Neural progenitor cell (in vitro differentiated cells): ENCODE data around the gene MLN. TPM values are rescaled to one million over a fixed set of nuclear protein-coding genes. Genes with fewer than 3 reads are reported as not detected.

Experiments used
- DNase-seq: peaks from one replicate; pipeline ENCODE4 v3.0.0-alpha.2; 2016; ENCODE audit warnings: low spot score
- H2AFZ ChIP-seq: fragments of 200-600 bp; sonication (generic); replicated peaks from 2 replicates; pipeline ENCODE4 v1.6.1; 2016; ENCODE audit warnings: antibody characterized with exemption
- H3F3A ChIP-seq: fragments of 200-600 bp; sonication (generic); 2 replicates; pipeline ENCODE4 v1.6.1; 2016; ENCODE audit warnings: antibody characterized with exemption, low read depth
- H3K27ac ChIP-seq: fragments of 200-600 bp; sonication (generic); 2 replicates; pipeline ENCODE4 v1.5.1; 2016; ENCODE audit warnings: mild to moderate bottlenecking
- H3K27me3 ChIP-seq: fragments of 200-600 bp; sonication (generic); 2 replicates; pipeline ENCODE4 v1.6.1; 2016; ENCODE audit warnings: mild to moderate bottlenecking, moderate library complexity
- H3K36me3 ChIP-seq: fragments of 200-600 bp; sonication (generic); 2 replicates; pipeline ENCODE4 v1.5.1; 2016
- H3K4me1 ChIP-seq: fragments of 200-600 bp; sonication (generic); 2 replicates; pipeline ENCODE4 v1.6.1; 2016; ENCODE audit warnings: mixed run types
- H3K4me2 ChIP-seq: fragments of 200-600 bp; sonication (generic); 2 replicates; pipeline ENCODE4 v1.6.1; 2016
- H3K4me3 ChIP-seq: fragments of 200-600 bp; sonication (generic); 2 replicates; pipeline ENCODE4 v1.5.1; 2016
- H3K79me2 ChIP-seq: fragments of 200-600 bp; sonication (generic); 2 replicates; pipeline ENCODE4 v1.6.1; 2016; ENCODE audit warnings: low read depth
- H3K9ac ChIP-seq: fragments of 200-600 bp; sonication (generic); 2 replicates; pipeline ENCODE4 v1.6.1; 2016
- H3K9me3 ChIP-seq: fragments of 200-600 bp; sonication (generic); 2 replicates; pipeline ENCODE4 v1.5.1; 2016; ENCODE audit warnings: low read depth
- H4K20me1 ChIP-seq: fragments of 200-600 bp; sonication (generic); 2 replicates; pipeline ENCODE4 v1.6.1; 2016; ENCODE audit warnings: low read depth
- H3K27ac Mint-ChIP-seq: 3 replicates; pipeline ENCODE4 v1.8.0; 2021; ENCODE audit warnings: mixed read lengths
- H3K27me3 Mint-ChIP-seq: 2 replicates; pipeline ENCODE4 v1.8.0; 2022; ENCODE audit warnings: low read depth, mild to moderate bottlenecking, inconsistent platforms, moderate library complexity, mixed read lengths; ENCODE audit not compliant: insufficient read depth
- H3K36me3 Mint-ChIP-seq: 3 replicates; pipeline ENCODE4 v1.8.0; 2021; ENCODE audit warnings: mixed read lengths
- H3K4me1 Mint-ChIP-seq: 3 replicates; pipeline ENCODE4 v1.8.0; 2021; ENCODE audit warnings: mixed read lengths
- H3K4me3 Mint-ChIP-seq: 3 replicates; pipeline ENCODE4 v1.8.0; 2021; ENCODE audit warnings: mild to moderate bottlenecking, moderate library complexity, mixed read lengths
- H3K9me3 Mint-ChIP-seq: 3 replicates; pipeline ENCODE4 v1.8.0; 2020; ENCODE audit warnings: mixed read lengths
- EZH2 ChIP-seq: fragments of 200-600 bp; sonication (generic); IDR thresholded peaks from 2 replicates; pipeline ENCODE4 v1.6.1; 2017; ENCODE audit warnings: antibody characterized with exemption, mild to moderate bottlenecking, moderate library complexity
- EZH2phosphoT487 ChIP-seq: fragments of 200-600 bp; sonication (generic); IDR thresholded peaks from 2 replicates; pipeline ENCODE4 v1.6.1; 2017; ENCODE audit warnings: antibody characterized with exemption
- total RNA-seq: library from RNA; depleted of rRNA; stranded (reverse); fragments of >200 nt; gene quantifications from 2 replicates; pipeline ENCODE4 v1.2.3, GENCODE V29; 2015; ENCODE audit warnings: low replicate concordance
- TF ChIP-seq, protein P1 (sequence below): fragments of 200-600 bp; sonication (generic); IDR thresholded peaks from 2 replicates; pipeline ENCODE4 v1.5.1; 2017; ENCODE audit warnings: antibody characterized with exemption, mild to moderate bottlenecking

MLN gene
- total RNA-seq, 1 donor from 2014 or later: not detected

DNA sequence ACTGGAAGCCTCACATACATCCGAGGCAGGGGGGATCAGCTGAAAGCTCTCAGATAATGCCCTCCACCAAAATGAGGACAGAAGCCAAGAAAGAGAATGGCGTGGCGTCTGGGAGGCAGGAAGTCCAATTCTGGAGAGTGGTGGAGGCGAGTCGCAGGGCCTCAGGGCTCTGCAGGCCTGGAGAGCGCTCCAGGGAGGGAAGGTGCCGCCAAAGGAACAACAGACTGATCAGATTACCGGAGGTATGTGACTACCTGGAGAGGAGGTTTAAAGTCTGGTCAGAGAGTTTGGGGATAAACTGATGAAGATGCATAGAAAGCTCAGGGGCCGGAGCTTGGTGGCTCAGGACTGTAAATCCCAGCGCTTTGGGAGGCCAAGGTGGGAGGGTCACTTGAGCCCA lies 45.9 kb downstream of the MLN start:
- peaks cover 11% of the 10 kb centered on the region for H3F3A ChIP-seq
- no peak for DNase-seq
- peaks cover 22% of the 10 kb centered on the region for H3K27me3 Mint-ChIP-seq
- H3K9me3 ChIP-seq: no peaks in the 10 kb centered on the region
- H3K4me3 ChIP-seq: no peak overlapping the region
- H3K4me1 ChIP-seq: peaks cover 36% of the 10 kb centered on the region
- H3K9me3 Mint-ChIP-seq: no peaks in the 10 kb centered on the region
- no peak overlapping the region for H3K4me3 Mint-ChIP-seq
- no peak overlapping the region for H3K9ac ChIP-seq
- no peak overlapping the region for H3K4me2 ChIP-seq
- no peaks in the 10 kb centered on the region for H4K20me1 ChIP-seq
- no peaks in the 10 kb centered on the region for H3K36me3 Mint-ChIP-seq
- TF ChIP-seq, protein P1, sequence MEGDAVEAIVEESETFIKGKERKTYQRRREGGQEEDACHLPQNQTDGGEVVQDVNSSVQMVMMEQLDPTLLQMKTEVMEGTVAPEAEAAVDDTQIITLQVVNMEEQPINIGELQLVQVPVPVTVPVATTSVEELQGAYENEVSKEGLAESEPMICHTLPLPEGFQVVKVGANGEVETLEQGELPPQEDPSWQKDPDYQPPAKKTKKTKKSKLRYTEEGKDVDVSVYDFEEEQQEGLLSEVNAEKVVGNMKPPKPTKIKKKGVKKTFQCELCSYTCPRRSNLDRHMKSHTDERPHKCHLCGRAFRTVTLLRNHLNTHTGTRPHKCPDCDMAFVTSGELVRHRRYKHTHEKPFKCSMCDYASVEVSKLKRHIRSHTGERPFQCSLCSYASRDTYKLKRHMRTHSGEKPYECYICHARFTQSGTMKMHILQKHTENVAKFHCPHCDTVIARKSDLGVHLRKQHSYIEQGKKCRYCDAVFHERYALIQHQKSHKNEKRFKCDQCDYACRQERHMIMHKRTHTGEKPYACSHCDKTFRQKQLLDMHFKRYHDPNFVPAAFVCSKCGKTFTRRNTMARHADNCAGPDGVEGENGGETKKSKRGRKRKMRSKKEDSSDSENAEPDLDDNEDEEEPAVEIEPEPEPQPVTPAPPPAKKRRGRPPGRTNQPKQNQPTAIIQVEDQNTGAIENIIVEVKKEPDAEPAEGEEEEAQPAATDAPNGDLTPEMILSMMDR: no peak
- TF ChIP-seq EZH2phosphoT487: no peak
- TF ChIP-seq EZH2: no peak
- no peaks in the 10 kb centered on the region for H3K79me2 ChIP-seq
- H3K36me3 ChIP-seq: no peaks in the 10 kb centered on the region
- H3K27ac Mint-ChIP-seq: peak overlapping the region; percentile 74
- no peak overlapping the region for H3K27ac ChIP-seq
- H2AFZ ChIP-seq: no peak overlapping the region
- H3K27me3 ChIP-seq: no peaks in the 10 kb centered on the region
- peaks cover 35% of the 10 kb centered on the region for H3K4me1 Mint-ChIP-seq

DNA sequence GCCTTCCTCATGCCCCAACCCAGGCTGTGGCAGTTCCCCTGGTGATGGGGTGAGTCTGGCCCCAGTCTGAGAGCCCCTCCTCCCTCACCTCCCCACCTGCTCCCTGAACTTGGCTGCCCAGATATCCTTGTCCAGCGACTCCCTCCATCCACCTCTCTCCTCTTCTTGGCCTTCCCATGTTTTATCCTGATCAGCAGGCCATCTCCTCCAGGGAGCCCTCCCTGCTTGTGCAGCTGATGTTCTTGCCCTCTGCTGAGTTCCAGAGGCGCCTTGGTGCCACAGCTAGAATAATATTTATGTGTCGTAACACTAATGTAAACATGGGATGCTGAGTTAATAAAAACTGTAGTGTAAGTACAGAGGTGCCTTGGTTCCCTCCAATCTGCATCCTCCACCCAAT lies 46.7 kb downstream of the MLN start:
- no peaks in the 10 kb centered on the region for H3K9me3 Mint-ChIP-seq
- Histone ChIP-seq H3K27ac (no peak overlapping the region), H3K36me3 (no peaks in the 10 kb centered on the region), H3K4me1 (peaks cover 42% of the 10 kb centered on the region), H3K79me2 (no peaks in the 10 kb centered on the region), H4K20me1 (no peaks in the 10 kb centered on the region), H3K4me3 (no peak overlapping the region), H2AFZ (no peak overlapping the region), H3K9ac (no peak overlapping the region), H3K9me3 (no peaks in the 10 kb centered on the region), H3K27me3 (no peaks in the 10 kb centered on the region), H3F3A (peaks cover 19% of the 10 kb centered on the region), H3K4me2 (no peak overlapping the region)
- no peak overlapping the region for H3K4me3 Mint-ChIP-seq
- TF ChIP-seq, protein P1: no peak
- TF ChIP-seq EZH2: no peak
- no peak for TF ChIP-seq EZH2phosphoT487
- peaks cover 33% of the 10 kb centered on the region for H3K4me1 Mint-ChIP-seq
- DNase-seq: no peak
- peaks cover 18% of the 10 kb centered on the region for H3K27me3 Mint-ChIP-seq
- H3K36me3 Mint-ChIP-seq: no peaks in the 10 kb centered on the region
- H3K27ac Mint-ChIP-seq: no peak overlapping the region

DNA sequence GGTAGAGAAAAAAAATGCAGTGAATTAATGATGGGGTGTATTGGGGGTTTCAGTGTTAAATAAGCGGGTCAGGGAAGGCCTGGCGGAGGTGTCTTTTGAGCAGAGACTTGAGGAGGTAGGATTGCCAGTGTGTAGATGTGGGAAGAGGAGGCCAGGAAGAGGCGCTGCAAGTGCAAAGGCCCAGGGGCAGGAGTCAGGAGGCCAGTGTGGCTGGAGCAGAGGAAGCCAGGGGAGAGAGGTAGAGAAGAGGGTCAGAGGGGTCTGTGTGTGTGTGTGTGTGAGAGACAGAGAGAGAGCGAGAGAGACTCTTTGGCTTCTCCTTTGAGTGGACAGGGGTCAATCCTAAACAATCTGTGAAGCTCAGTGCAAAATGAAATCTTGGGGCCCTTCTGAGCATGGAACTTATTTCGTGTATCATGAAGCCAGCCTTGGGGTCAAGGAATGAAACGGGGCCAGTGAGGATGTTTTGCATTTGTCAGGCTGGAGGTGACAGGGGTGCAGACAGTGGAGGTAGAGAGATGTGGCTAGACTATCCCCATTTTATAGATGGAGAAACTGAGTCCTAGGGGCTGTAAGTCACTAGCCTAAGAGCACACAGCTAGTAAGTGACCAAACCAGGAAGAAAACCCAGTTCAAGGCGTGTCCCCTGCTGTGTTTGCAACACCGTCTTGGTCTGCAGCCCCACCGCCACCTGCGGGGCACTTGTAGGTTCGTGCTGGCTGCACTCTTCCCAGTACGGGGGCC lies 47.4 kb downstream of the MLN start:
- H3F3A ChIP-seq: peaks cover 21% of the 10 kb centered on the region
- Mint-ChIP-seq H3K36me3 (no peaks in the 10 kb centered on the region), H3K9me3 (no peaks in the 10 kb centered on the region), H3K4me1 (peaks cover 38% of the 10 kb centered on the region), H3K4me3 (peak overlapping the region; percentile 9), H3K27me3 (peaks cover 18% of the 10 kb centered on the region), H3K27ac (no peak overlapping the region)
- no peak overlapping the region for H3K27ac ChIP-seq
- H3K79me2 ChIP-seq: no peaks in the 10 kb centered on the region
- no peak overlapping the region for H2AFZ ChIP-seq
- DNase-seq: no peak
- no peak overlapping the region for H3K4me2 ChIP-seq
- no peaks in the 10 kb centered on the region for H3K36me3 ChIP-seq
- H3K27me3 ChIP-seq: no peaks in the 10 kb centered on the region
- no peak overlapping the region for H3K9ac ChIP-seq
- H4K20me1 ChIP-seq: no peaks in the 10 kb centered on the region
- no peak for TF ChIP-seq EZH2
- H3K4me1 ChIP-seq: peaks cover 42% of the 10 kb centered on the region
- H3K4me3 ChIP-seq: no peak overlapping the region
- no peaks in the 10 kb centered on the region for H3K9me3 ChIP-seq

DNA sequence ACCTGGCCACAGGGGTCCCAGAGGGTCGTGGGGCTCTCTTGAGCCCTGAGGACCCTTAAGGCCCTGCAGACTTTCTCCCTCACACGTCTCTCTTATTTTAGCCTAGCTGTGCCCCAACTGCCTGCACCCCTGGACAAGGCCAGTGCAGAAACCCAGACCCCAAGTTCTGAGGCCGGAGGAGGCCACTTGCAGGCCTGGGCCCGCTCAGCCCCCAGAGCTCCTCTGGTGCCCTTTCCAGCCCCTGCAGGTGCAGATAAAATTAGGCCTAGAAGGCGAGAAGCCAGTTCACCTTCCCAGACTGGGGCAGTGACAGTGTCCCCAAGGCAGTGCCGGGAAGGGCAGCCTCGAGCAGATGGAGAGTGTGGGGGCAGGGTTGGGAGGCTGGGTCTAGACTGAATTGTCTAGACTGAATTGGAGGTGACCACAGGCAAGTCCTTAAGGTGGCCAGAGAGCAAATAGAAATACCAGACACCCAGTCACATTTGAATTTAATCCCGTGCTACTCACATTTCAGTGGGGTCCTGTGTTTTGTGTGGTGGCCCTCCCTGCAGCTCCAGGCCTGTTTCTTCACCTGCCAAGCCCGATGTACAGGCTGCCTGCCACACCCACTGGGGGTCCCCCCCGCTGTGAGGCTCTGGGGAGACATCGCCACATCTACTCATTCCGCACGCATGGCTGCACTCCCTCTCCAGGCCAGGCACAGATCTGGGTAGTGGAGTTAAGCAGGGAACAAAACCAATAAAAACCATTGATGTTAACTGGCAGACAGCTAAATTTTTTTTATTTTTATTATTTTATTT lies 48.5 kb downstream of the MLN start:
- Histone ChIP-seq H3K4me3 (no peak overlapping the region), H3K36me3 (no peaks in the 10 kb centered on the region), H4K20me1 (no peaks in the 10 kb centered on the region), H2AFZ (no peak overlapping the region), H3F3A (peaks cover 14% of the 10 kb centered on the region), H3K9ac (no peak overlapping the region), H3K4me2 (peak overlapping the region; percentile 50), H3K4me1 (peaks cover 37% of the 10 kb centered on the region), H3K27ac (no peak overlapping the region), H3K9me3 (no peaks in the 10 kb centered on the region), H3K27me3 (no peaks in the 10 kb centered on the region), H3K79me2 (no peaks in the 10 kb centered on the region)
- Mint-ChIP-seq H3K36me3 (no peaks in the 10 kb centered on the region), H3K9me3 (no peaks in the 10 kb centered on the region), H3K4me1 (peaks cover 35% of the 10 kb centered on the region), H3K27ac (no peak overlapping the region), H3K27me3 (peaks cover 22% of the 10 kb centered on the region), H3K4me3 (no peak overlapping the region)
- peak; percentile 59 for DNase-seq
- TF ChIP-seq, protein P1: no peak
- TF ChIP-seq EZH2phosphoT487: no peak
- TF ChIP-seq EZH2: no peak
